Adipocyte (in vitro differentiated cells): ENCODE data around the gene TTC1.
A peak's percentile ranks its signal among the peaks of the same experiment; 100 is the strongest.

Experiments
- DNase-seq: peaks from one replicate; pipeline ENCODE4 v3.0.0-alpha.2; 2015; ENCODE audit warnings: low read depth
- H3K27me3 ChIP-seq: replicated peaks from 2 replicates; pipeline ENCODE4 v1.7.0; 2013; ENCODE audit warnings: mild to moderate bottlenecking, low read length, moderate library complexity; ENCODE audit not compliant: control insufficient read depth, insufficient read depth
- H3K36me3 ChIP-seq: 2 replicates; pipeline ENCODE4 v1.7.0; 2013; ENCODE audit warnings: low read length, mild to moderate bottlenecking, moderate library complexity; ENCODE audit not compliant: control insufficient read depth, insufficient read depth, severe bottlenecking
- H3K4me1 ChIP-seq: 2 replicates; pipeline ENCODE4 v1.7.0; 2013; ENCODE audit warnings: mild to moderate bottlenecking, low read length, moderate library complexity; ENCODE audit not compliant: control insufficient read depth, insufficient read depth
- H3K4me3 ChIP-seq: 2 replicates; pipeline ENCODE4 v1.7.0; 2013; ENCODE audit warnings: mild to moderate bottlenecking, low read length, moderate library complexity
- H3K9ac ChIP-seq: 2 replicates; pipeline ENCODE4 v1.7.0; 2013; ENCODE audit warnings: mild to moderate bottlenecking, low read length, moderate library complexity
- H3K9me3 ChIP-seq: 2 replicates; pipeline ENCODE4 v1.7.0; 2013; ENCODE audit warnings: mild to moderate bottlenecking, low read length, moderate library complexity; ENCODE audit not compliant: control insufficient read depth

The TTC1 gene

DNA sequence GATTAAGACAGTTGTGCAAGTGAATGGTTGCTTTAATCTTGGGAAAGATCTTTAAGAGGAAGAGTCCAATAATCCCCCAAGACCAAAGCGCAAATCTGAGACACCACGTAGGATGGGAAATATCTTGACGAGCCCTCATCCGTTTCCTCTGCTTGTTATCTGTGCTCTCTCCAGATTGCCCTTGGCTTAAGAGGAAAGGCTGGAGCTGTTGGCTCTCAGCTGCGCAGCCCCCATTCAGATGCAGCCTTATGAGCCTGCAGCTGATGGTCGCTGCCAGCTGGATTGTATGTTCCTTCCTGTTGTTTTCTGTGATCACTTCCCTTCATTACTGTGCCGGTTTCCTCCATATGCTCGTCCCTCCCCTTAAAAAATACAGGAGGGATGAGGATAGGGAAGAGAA, 62.6 kb downstream of the TTC1 start:
- Histone ChIP-seq H3K9me3 (no peaks in the 10 kb centered on the region), H3K4me1 (peaks cover 10% of the 10 kb centered on the region), H3K27me3 (no peaks in the 10 kb centered on the region), H3K9ac (no peak overlapping the region), H3K36me3 (peaks cover 12% of the 10 kb centered on the region), H3K4me3 (no peak overlapping the region)
- DNase-seq = no peak

DNA sequence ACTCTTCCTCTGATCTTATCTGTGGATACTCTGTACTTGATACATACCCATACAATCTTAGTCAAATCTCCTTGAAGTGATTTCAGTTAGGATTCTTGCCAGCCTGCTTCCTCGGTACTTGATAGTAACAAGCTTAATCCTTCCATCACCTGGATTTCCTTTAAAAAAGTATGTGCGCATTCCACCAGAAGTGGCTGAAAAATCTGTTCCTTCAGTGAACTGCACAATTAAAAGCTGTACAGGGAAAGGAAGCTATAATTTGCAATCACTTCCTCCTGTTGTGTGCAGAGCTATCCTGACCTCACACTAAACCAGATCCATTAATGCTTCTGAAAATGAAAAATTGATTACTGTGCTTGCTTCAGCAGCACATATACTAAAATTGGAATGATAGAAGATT, 63.0 kb downstream of the TTC1 start:
- DNase-seq = no peak
- Histone ChIP-seq H3K9me3 (no peaks in the 10 kb centered on the region), H3K36me3 (peaks cover 8% of the 10 kb centered on the region), H3K4me1 (peaks cover 10% of the 10 kb centered on the region), H3K9ac (no peak overlapping the region), H3K27me3 (no peaks in the 10 kb centered on the region), H3K4me3 (no peak overlapping the region)

DNA sequence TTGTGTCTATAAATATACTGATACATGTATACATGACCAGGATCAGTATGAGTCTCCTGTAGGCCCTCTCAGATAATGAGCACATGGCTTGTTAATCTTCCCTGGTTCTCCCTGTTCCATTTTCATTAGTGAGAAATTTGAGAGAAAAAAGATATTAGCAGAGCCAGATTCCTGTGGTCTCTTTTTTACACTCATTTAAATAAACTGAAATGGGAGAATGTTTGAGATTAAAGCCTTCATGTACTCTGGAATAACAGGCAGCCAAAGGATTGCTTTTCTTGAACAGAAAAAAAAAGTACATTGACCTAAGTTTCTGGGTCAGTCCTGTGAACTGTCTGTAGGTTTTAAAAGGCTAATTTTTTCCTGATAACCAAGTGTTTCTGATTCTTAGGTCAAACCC, 66.1 kb downstream of the TTC1 start:
- no peak overlapping the region for H3K4me3 ChIP-seq
- H3K27me3 ChIP-seq = no peaks in the 10 kb centered on the region
- no peak overlapping the region for H3K9ac ChIP-seq
- DNase-seq = no peak
- H3K9me3 ChIP-seq = no peaks in the 10 kb centered on the region
- peaks cover 10% of the 10 kb centered on the region for H3K4me1 ChIP-seq
- peaks cover 10% of the 10 kb centered on the region for H3K36me3 ChIP-seq

DNA sequence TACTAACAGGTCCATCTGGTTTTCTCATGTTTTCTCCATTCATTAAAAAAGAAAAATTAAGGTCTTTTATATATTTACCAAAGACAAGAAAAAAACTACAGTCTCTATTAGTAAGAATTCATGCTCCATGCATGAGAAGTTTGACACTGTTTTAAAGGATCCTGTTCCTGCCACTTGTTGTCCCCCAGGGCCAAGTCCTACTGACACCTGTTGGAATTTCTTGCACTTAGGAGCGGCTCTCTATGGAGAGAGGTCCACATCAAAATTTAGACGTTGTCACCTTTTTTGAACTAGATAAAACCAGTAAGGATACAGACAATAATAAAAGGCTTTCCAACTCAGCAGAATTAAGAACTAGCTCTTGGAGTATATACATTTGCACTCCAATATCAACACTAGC, 68.1 kb downstream of the TTC1 start:
- H3K9me3 ChIP-seq = no peaks in the 10 kb centered on the region
- no peak overlapping the region for H3K9ac ChIP-seq
- no peaks in the 10 kb centered on the region for H3K27me3 ChIP-seq
- H3K36me3 ChIP-seq = peaks cover 10% of the 10 kb centered on the region
- no peak overlapping the region for H3K4me3 ChIP-seq
- DNase-seq = no peak
- no peaks in the 10 kb centered on the region for H3K4me1 ChIP-seq

DNA sequence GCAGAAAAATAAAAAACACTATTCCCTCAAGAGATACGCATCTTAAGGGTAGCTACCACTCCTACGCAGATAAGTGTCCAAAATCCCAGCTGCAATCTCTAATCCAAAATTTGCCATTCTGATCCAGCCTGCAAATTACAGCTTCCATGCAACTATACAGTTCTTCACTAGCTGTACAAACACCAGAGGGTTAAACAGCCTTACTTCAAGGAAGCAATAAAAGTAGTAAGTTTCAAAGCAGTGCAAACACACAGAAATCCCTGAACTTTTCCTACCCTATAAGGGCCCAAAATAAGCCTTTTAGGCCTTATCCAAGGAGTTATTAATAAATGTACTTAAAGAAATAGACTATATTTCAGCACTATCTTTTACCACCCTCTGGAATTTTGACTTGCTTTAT, 70.8 kb downstream of the TTC1 start:
- no peak overlapping the region for H3K9ac ChIP-seq
- no peaks in the 10 kb centered on the region for H3K9me3 ChIP-seq
- peaks cover 19% of the 10 kb centered on the region for H3K4me1 ChIP-seq
- no peaks in the 10 kb centered on the region for H3K27me3 ChIP-seq
- DNase-seq = no peak
- H3K36me3 ChIP-seq = peaks cover 10% of the 10 kb centered on the region
- no peak overlapping the region for H3K4me3 ChIP-seq

DNA sequence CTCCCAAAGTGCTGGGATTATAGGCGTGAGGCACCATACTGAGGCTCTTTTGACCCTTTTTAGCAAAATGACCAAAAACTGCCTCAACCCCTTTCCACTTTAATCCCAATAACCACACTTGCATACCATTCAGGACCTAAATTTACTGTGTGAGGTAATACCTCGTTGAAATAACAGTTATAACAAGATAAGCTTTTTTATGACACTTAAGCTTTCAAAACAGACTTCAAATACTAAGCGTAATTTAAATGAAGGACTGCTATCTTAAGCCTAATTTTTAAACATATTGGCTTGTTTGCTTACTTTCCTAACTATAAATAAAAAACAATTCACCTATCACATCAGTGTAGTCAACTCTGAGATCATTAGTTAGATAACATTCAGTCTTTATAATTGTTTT, 72.6 kb downstream of the TTC1 start:
- Histone ChIP-seq H3K4me1 (peaks cover 19% of the 10 kb centered on the region), H3K4me3 (no peak overlapping the region), H3K9me3 (no peaks in the 10 kb centered on the region), H3K9ac (no peak overlapping the region), H3K36me3 (peaks cover 10% of the 10 kb centered on the region), H3K27me3 (no peaks in the 10 kb centered on the region)
- DNase-seq = no peak

DNA sequence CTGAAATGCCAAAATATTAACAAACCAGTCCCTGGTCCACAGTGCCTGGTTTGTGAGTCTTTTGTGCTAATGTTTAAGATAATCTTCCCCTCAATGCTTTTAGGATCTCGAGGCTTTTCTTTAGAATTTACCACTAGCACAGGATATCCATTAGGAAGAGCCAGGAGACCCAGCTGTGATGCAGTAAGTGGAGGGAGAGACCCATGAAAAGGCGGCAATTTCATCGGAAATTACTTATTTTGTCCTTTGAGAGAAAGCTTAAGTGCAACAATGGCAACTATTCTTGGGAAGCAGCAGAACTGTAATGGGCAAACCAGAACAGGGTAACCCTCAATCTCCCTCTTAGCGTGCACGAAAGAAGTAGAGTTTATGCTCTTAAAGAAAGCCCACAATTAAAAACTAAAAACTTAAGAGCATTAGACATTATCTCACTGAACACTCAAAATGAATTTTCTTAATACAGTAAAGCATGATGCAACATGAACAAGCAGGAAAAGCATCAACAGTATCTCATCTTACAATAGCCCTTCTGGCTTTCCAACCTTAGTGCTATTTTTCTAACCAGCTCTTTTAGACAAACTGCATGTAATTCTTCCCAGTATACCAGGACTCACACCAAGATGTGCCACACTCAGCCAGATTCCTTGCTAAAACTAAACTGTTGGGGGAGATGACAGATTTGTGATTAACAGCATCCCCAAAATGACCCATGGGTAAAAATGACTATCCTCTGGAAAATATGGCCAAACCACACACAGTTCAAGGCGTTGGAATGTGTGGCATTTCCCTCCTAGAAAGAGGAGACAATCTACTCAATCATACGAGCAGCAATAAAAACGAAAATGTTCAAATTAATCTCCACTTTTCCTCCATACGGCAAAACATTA, 73.9 kb downstream of the TTC1 start:
- Histone ChIP-seq H3K9me3 (no peaks in the 10 kb centered on the region), H3K27me3 (no peaks in the 10 kb centered on the region), H3K4me1 (peaks cover 19% of the 10 kb centered on the region), H3K36me3 (peaks cover 6% of the 10 kb centered on the region), H3K4me3 (peak overlapping the region; percentile 54), H3K9ac (no peak overlapping the region)
- peak; percentile 77 for DNase-seq

DNA sequence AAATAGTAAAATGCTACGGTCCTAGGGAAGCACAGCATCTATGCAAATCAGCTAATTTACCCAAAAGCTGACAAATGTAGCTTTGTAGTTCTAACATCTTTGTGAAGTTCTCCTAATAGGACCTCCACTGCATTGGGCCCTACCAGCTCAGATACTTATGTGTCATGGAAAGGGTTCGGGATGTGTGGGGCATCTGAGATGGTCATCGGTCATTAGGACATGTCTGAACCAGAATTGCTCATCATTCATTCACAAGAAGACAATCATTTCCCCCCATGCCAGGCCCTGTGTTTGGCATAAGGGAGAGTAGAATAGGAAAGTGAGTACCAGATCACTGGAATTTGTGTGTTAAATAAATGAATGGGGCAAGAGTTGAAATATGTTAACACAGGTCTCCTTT, 74.6 kb downstream of the TTC1 start:
- Histone ChIP-seq H3K27me3 (no peaks in the 10 kb centered on the region), H3K9me3 (no peaks in the 10 kb centered on the region), H3K9ac (no peak overlapping the region), H3K4me3 (peak overlapping the region; percentile 54), H3K4me1 (peaks cover 19% of the 10 kb centered on the region), H3K36me3 (peaks cover 1% of the 10 kb centered on the region)
- DNase-seq = peak; percentile 35

DNA sequence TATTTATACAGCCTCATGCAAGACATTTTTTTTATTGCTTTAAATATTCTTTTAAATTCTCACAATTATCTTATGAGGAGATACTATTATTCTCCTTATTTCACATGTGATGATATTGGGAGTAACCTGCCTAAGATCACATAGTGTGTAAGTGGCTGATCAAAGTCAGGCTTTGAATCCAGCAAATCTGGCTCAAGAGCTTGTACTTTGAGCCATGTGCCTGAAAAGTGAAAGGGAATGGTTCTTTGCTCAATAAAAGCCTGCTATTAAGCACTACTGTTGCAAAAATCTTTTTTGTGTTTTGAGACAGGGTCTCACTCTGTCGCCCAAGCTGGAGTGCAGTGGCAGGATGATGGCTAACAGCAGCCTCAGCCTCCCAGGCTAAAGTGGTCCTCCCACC, 75.2 kb downstream of the TTC1 start:
- Histone ChIP-seq H3K27me3 (no peaks in the 10 kb centered on the region), H3K9me3 (no peaks in the 10 kb centered on the region), H3K9ac (no peak overlapping the region), H3K36me3 (no peaks in the 10 kb centered on the region), H3K4me1 (peaks cover 19% of the 10 kb centered on the region), H3K4me3 (no peak overlapping the region)
- DNase-seq = no peak

DNA sequence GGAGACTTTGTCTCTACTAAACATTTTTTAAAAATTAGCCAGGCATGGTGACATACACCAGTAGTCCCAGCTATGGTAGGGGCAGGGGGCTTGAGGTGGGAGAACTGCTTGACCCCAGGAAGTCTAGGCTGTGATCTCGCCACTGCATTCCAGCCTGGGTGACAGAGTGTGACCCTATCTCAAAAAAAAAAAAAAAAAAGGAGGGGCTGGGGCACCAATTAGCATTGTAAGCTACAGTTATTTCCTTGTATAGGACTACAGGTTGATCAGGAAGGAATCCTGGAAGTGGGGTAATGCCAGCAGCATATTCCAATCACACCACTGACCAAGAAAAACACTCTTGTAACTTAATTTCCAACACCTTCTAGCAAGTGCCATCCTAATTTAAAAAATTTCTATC, 78.3 kb downstream of the TTC1 start:
- Histone ChIP-seq H3K27me3 (no peaks in the 10 kb centered on the region), H3K4me3 (no peak overlapping the region), H3K9ac (no peak overlapping the region), H3K36me3 (peaks cover 6% of the 10 kb centered on the region), H3K4me1 (peaks cover 19% of the 10 kb centered on the region), H3K9me3 (no peaks in the 10 kb centered on the region)
- DNase-seq = no peak

DNA sequence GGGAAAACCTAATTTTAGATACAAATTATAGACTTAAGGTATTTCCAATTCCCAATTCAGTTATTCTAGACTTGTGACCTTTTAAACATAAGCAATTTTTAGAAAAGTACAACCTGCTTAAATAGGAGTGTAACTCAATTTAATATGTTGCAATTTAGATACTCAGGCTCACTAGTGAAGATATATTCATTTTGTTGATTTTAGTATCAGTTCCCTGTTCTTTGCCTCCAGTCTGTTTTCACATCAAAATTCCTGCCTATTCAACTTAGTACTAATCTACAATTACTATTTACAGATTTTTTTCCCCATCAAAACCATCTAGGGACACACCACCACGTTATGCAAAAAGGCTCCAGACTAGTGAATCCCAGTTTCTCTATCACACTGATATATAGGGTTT, 79.9 kb downstream of the TTC1 start:
- no peaks in the 10 kb centered on the region for H3K9me3 ChIP-seq
- H3K36me3 ChIP-seq = peaks cover 22% of the 10 kb centered on the region
- H3K4me3 ChIP-seq = no peak overlapping the region
- H3K9ac ChIP-seq = no peak overlapping the region
- DNase-seq = no peak
- no peaks in the 10 kb centered on the region for H3K27me3 ChIP-seq
- H3K4me1 ChIP-seq = peaks cover 5% of the 10 kb centered on the region

DNA sequence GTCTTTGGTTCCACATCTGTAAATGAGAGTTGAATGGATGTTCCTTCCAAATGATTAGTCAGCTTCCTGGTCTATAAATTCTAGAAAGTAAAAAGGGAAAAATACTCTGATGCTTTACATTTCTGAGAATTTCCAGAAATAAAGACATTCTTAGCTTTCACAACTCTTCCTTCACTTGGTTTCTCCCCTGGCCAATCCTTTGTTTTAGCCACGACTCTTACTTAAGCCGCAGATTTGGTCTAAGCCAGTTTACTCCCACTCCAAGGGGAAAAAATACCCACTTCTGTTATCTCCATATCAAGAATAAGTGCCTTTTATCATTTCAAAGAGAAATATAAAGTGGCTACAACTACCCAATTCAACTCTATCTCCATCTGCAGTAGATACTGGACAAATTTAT, 80.6 kb downstream of the TTC1 start:
- H3K4me3 ChIP-seq = no peak overlapping the region
- H3K9ac ChIP-seq = no peak overlapping the region
- peaks cover 23% of the 10 kb centered on the region for H3K36me3 ChIP-seq
- DNase-seq = no peak
- no peaks in the 10 kb centered on the region for H3K4me1 ChIP-seq
- H3K27me3 ChIP-seq = no peaks in the 10 kb centered on the region
- no peaks in the 10 kb centered on the region for H3K9me3 ChIP-seq
